IMR-90 (cell line): ENCODE data around the gene ZNF618. TPM values are rescaled to one million over a fixed set of nuclear protein-coding genes. Genes with fewer than 3 reads are reported as not detected.

Source experiments
- ATAC-seq: fragments of 200-7000 bp; cut with Tn5 transposase; 2 replicates; pipeline ENCODE4 v1.9.1; 2020; ENCODE audit warnings: low read depth, mild to moderate bottlenecking, moderate library complexity
- BruUV-seq: library from RNA; stranded (reverse); fragments of 400-500 nt; replicated peaks from 2 replicates; lab custom pipeline; 2021; lab: Mats Ljungman, UMichigan
- CTCF ChIA-PET: fragments of 300-600 bp; formaldehyde crosslinking; extraction: SDS; loops from one replicate; lab custom pipeline; 2021; ENCODE audit warnings: antibody characterized with exemption; lab: Yijun Ruan, JAX
- POLR2A ChIA-PET: fragments of 300-600 bp; sonication (Branson Sonifier 250); formaldehyde crosslinking; loops from one replicate; lab custom pipeline; 2022; ENCODE audit warnings: antibody characterized with exemption; ENCODE audit not compliant: unreplicated experiment; lab: Charles Lee
- DNase-seq: peaks from one replicate; pipeline ENCODE4 v3.0.0; 2013
- H2AFZ ChIP-seq: replicated peaks from 2 replicates; pipeline ENCODE3; 2013; ENCODE audit warnings: low read length, mild to moderate bottlenecking; ENCODE audit not compliant: poor library complexity
- H2AK5ac ChIP-seq: 2 replicates; pipeline ENCODE4 v1.6.1; 2013; ENCODE audit warnings: low read depth, low read length, inconsistent platforms
- H2AK9ac ChIP-seq: replicated peaks from 2 replicates; pipeline ENCODE3; 2013; ENCODE audit warnings: mild to moderate bottlenecking, low read depth, low read length, moderate library complexity; ENCODE audit not compliant: poor library complexity
- H2BK120ac ChIP-seq: 2 replicates; pipeline ENCODE4 v1.6.1; 2013; ENCODE audit warnings: low read depth, low read length, inconsistent platforms
- H2BK15ac ChIP-seq: 3 replicates; pipeline ENCODE4 v1.6.1; 2013; ENCODE audit warnings: low read depth, low read length, inconsistent platforms
- H2BK20ac ChIP-seq: 2 replicates; pipeline ENCODE4 v1.6.1; 2013; ENCODE audit warnings: low read depth, mild to moderate bottlenecking, inconsistent platforms, low read length, moderate library complexity
- H2BK5ac ChIP-seq: 2 replicates; pipeline ENCODE4 v1.6.1; 2013; ENCODE audit warnings: mild to moderate bottlenecking, low read depth, low read length, inconsistent platforms; ENCODE audit not compliant: poor library complexity, severe bottlenecking
- H3K14ac ChIP-seq: replicated peaks from 2 replicates; pipeline ENCODE4 v1.6.1; 2013; ENCODE audit warnings: low read depth, low read length, inconsistent platforms
- H3K18ac ChIP-seq: 2 replicates; pipeline ENCODE4 v1.6.1; 2013; ENCODE audit warnings: low read depth, low read length, control low read depth
- H3K23ac ChIP-seq: 2 replicates; pipeline ENCODE4 v1.6.1; 2013; ENCODE audit warnings: low read depth, low read length, inconsistent platforms
- H3K27ac ChIP-seq: 2 replicates; pipeline ENCODE4 v1.5.1; 2013; ENCODE audit warnings: mild to moderate bottlenecking, control low read depth, low read length; ENCODE audit not compliant: insufficient read depth
- H3K27me3 ChIP-seq: 2 replicates; pipeline ENCODE4 v1.6.1; 2013; ENCODE audit warnings: low read length; ENCODE audit not compliant: control insufficient read depth, insufficient read depth
- H3K36me3 ChIP-seq: 2 replicates; pipeline ENCODE4 v1.6.1; 2013; ENCODE audit warnings: low read length, mixed read lengths; ENCODE audit not compliant: control insufficient read depth, insufficient read depth
- H3K4ac ChIP-seq: 2 replicates; pipeline ENCODE4 v1.6.1; 2013; ENCODE audit warnings: low read depth, low read length, inconsistent platforms
- H3K4me1 ChIP-seq: 2 replicates; pipeline ENCODE4 v1.6.1; 2013; ENCODE audit warnings: low read length, mixed read lengths; ENCODE audit not compliant: control insufficient read depth, insufficient read depth
- H3K4me2 ChIP-seq: 2 replicates; pipeline ENCODE4 v1.6.1; 2013; ENCODE audit warnings: low read depth, mild to moderate bottlenecking, control low read depth, low read length, moderate library complexity
- H3K4me3 ChIP-seq: 2 replicates; pipeline ENCODE4 v1.5.1; 2013; ENCODE audit warnings: low read depth, mild to moderate bottlenecking, control low read depth, low read length, moderate library complexity; ENCODE audit not compliant: insufficient read depth
- H3K56ac ChIP-seq: 2 replicates; pipeline ENCODE4 v1.6.1; 2013; ENCODE audit warnings: low read length, inconsistent platforms; ENCODE audit not compliant: insufficient read depth; ENCODE audit errors: extremely low read depth
- H3K79me1 ChIP-seq, 2 experiments: 2 replicates each; pipeline ENCODE4 v1.6.1; 2013; ENCODE audit warnings: low read length in 2 of 2, inconsistent platforms in 1 of 2, low read depth in 1 of 2
- H3K9ac ChIP-seq: 2 replicates; pipeline ENCODE4 v1.6.1; 2013; ENCODE audit warnings: low read depth, low read length, control low read depth
- H3K9me1 ChIP-seq: 2 replicates; pipeline ENCODE4 v1.6.1; 2013; ENCODE audit warnings: low read length, inconsistent platforms; ENCODE audit not compliant: insufficient read depth
- H3K9me3 ChIP-seq: 2 replicates; pipeline ENCODE4 v1.6.1; 2013; ENCODE audit warnings: low read length; ENCODE audit not compliant: control insufficient read depth, insufficient read depth
- H4K20me1 ChIP-seq: 2 replicates; pipeline ENCODE4 v1.6.1; 2013; ENCODE audit warnings: low read length, inconsistent platforms; ENCODE audit not compliant: insufficient read depth
- H4K5ac ChIP-seq: 2 replicates; pipeline ENCODE4 v1.6.1; 2013; ENCODE audit warnings: mild to moderate bottlenecking, low read depth, low read length, control low read depth
- H4K8ac ChIP-seq, 2 experiments: 2 replicates each; pipeline ENCODE4 v1.6.1; 2013; ENCODE audit warnings: low read depth in 2 of 2, low read length in 2 of 2, control low read depth in 1 of 2, inconsistent platforms in 1 of 2
- H4K91ac ChIP-seq: 2 replicates; pipeline ENCODE4 v1.6.1; 2013; ENCODE audit warnings: low read depth, low read length, inconsistent platforms; ENCODE audit not compliant: insufficient read depth
- NFE2L2 ChIP-seq: fragments of 150-350 bp; IDR thresholded peaks from 2 replicates; pipeline ENCODE4 v1.6.1; 2016; ENCODE audit warnings: low read depth, mild to moderate bottlenecking, low read length
- RAD21 ChIP-seq: IDR thresholded peaks from 2 replicates; pipeline ENCODE4 v1.6.1; 2012; ENCODE audit warnings: low read length, improper control_type of control experiment
- RFX5 ChIP-seq: IDR thresholded peaks from 2 replicates; pipeline ENCODE4 v1.8.0; 2012; ENCODE audit warnings: low read depth, mild to moderate bottlenecking, low read length, moderate library complexity
- SMC3 ChIP-seq: fragments of 150-350 bp; IDR thresholded peaks from 2 replicates; pipeline ENCODE4 v1.6.1; 2016; ENCODE audit warnings: low read depth, mild to moderate bottlenecking, antibody characterized with exemption, low read length, moderate library complexity
- WGBS, 2 experiments: methylation state at CpG; one replicate each; pipeline versions ENCODE4 v1.1.5 to v1.1.7; 2013; ENCODE audit warnings: missing lambda C conversion rate in 2 of 2; ENCODE audit not compliant: insufficient read length in 1 of 2; ENCODE audit errors: extremely low coverage in 2 of 2; 5-methylcytosine and 5-hydroxymethylcytosine counted together
- dilution Hi-C: fragments of 300-500 bp; cut with HindIII; formaldehyde crosslinking; loops from one replicate; pipeline ENCODE4 v1.14.3; 2018; ENCODE audit warnings: low sequenced_read_pairs; ENCODE audit not compliant: unreplicated experiment
- in situ Hi-C: fragments of 300-500 bp; cut with MboI; formaldehyde crosslinking; loops from 3 replicates; pipeline ENCODE4 v1.14.3; 2019; ENCODE audit warnings: low sequenced_read_pairs, inconsistent platforms, mixed read lengths
- intact Hi-C: fragments of 100-400 bp; cut with micrococcal nuclease; formaldehyde crosslinking; loops from 2 replicates; pipeline ENCODE4 v1.10.0; 2022
- polyA plus RNA-seq, 3 experiments: library from polyadenylated mRNA; depleted of rRNA; stranded (reverse); fragments of >200 nt; gene quantifications; 2 replicates each; pipeline ENCODE4 v1.2.3, GENCODE V29; 2012; ENCODE audit warnings: low replicate concordance in 1 of 3
- total RNA-seq: library from RNA; depleted of rRNA; stranded (reverse); fragments of >200 nt; gene quantifications from 2 replicates; pipeline ENCODE4 v1.2.3, GENCODE V29; 2012

The ZNF618 gene
- total and polyA plus RNA-seq, 2 of the 4 experiments (the other 2 are of a cell fraction) = 8.2 to 9.4 TPM

GRCh38 chr9:114054191-114054690, 178.1 kb downstream of the ZNF618 start:
- Histone ChIP-seq H3K18ac (no peak overlapping the region), H3K9me3 (no peaks in the 10 kb centered on the region), H3K9me1 (peaks cover 6% of the 10 kb centered on the region; the same call in 1 of the 2 replicates), H2AFZ (no peak overlapping the region), H3K27me3 (no peaks in the 10 kb centered on the region), H3K23ac (no peak overlapping the region), H2BK15ac (no peak overlapping the region), H2AK5ac (no peak overlapping the region), H3K4me3 (no peak overlapping the region), H3K4me1 (no peaks in the 10 kb centered on the region), H2BK20ac (no peak overlapping the region), H3K36me3 (peaks cover 38% of the 10 kb centered on the region), H3K14ac (no peak overlapping the region), H3K4ac (no peak overlapping the region), H3K56ac (no peak overlapping the region), H4K20me1 (no peaks in the 10 kb centered on the region), H3K79me1 (peaks cover 0 to 3% of the 10 kb centered on the region in 2 experiments; a peak in 1 of 4 replicates), H4K91ac (no peak overlapping the region), H3K4me2 (no peak overlapping the region), H2BK120ac (no peak overlapping the region), H4K8ac (no peak overlapping the region), H3K9ac (no peak overlapping the region), H2BK5ac (no peak overlapping the region), H4K5ac (no peak overlapping the region), H3K27ac (no peak overlapping the region), H2AK9ac (no peak overlapping the region)
- BruUV-seq = no TSS peak
- DNase-seq (no peak), ATAC-seq (no peak)
- ChIA-PET CTCF (no interaction called here), POLR2A (no interaction called here)
- in situ Hi-C loops = no loop called here
- dilution Hi-C loops = no loop called here
- 100% methylated on average over 2 of the region's 10 CpGs; no CpG with 5 or more reads in 1 of the 2 experiments for WGBS, 2 experiments
- intact Hi-C loops = no loop called here
- TF ChIP-seq NFE2L2 (no peak), RAD21 (no peak), RFX5 (no peak), SMC3 (no peak)
